IPS-18c (cell line): ENCODE measurements around the gene ARHGAP11A.

Experiments
- H3K4me3 ChIP-seq: 2 replicates; pipeline ENCODE4 v1.7.0; 2013; ENCODE audit warnings: low read depth, mild to moderate bottlenecking, low read length, moderate library complexity; ENCODE audit not compliant: insufficient read depth
- H3K9me3 ChIP-seq: one replicate; pipeline ENCODE4 v1.6.1; 2013; ENCODE audit warnings: mild to moderate bottlenecking, low read length, moderate library complexity; ENCODE audit not compliant: control insufficient read depth, insufficient read depth

ARHGAP11A gene

GRCh38 chr15:32651229-32651837 lies 36.0 kb downstream of the ARHGAP11A start:
- Histone ChIP-seq H3K9me3 (no peaks in the 10 kb centered on the region), H3K4me3 (no peak overlapping the region)

- Histone ChIP-seq H3K9me3 (no peaks in the 10 kb centered on the region), H3K4me3 (no peak overlapping the region)
Observed at GRCh38 chr15:32652178-32652577, 36.9 kb downstream of the ARHGAP11A start.

GRCh38 chr15:32656091-32656490 lies 40.8 kb downstream of the ARHGAP11A start:
- no peaks in the 10 kb centered on the region for H3K9me3 ChIP-seq

GRCh38 chr15:32656496-32656895 lies 41.2 kb downstream of the ARHGAP11A start:
- Histone ChIP-seq H3K4me3 (no peak overlapping the region), H3K9me3 (no peaks in the 10 kb centered on the region)

More at GRCh38 chr15:32656091-32656490, 40.8 kb downstream of the ARHGAP11A start:
- no peak overlapping the region for H3K4me3 ChIP-seq

GRCh38 chr15:32657198-32657883 lies 42.0 kb downstream of the ARHGAP11A start:
- Histone ChIP-seq H3K9me3 (no peaks in the 10 kb centered on the region), H3K4me3 (no peak overlapping the region)

- no peak overlapping the region for H3K4me3 ChIP-seq
- H3K9me3 ChIP-seq = no peaks in the 10 kb centered on the region
Observed at GRCh38 chr15:32657941-32658340, 42.6 kb downstream of the ARHGAP11A start.

- H3K9me3 ChIP-seq = no peaks in the 10 kb centered on the region
- no peak overlapping the region for H3K4me3 ChIP-seq
Observed at GRCh38 chr15:32659340-32660155, 44.2 kb downstream of the ARHGAP11A start.

- H3K4me3 ChIP-seq = no peak overlapping the region; the same call in 1 of the 2 replicates
- no peaks in the 10 kb centered on the region for H3K9me3 ChIP-seq
Observed at GRCh38 chr15:32663671-32664070, 48.4 kb downstream of the ARHGAP11A start.

- no peak overlapping the region for H3K4me3 ChIP-seq
- H3K9me3 ChIP-seq = no peaks in the 10 kb centered on the region
Observed at GRCh38 chr15:32664796-32665195, 49.5 kb downstream of the ARHGAP11A start.

- H3K4me3 ChIP-seq = no peak overlapping the region
- no peaks in the 10 kb centered on the region for H3K9me3 ChIP-seq
Observed at GRCh38 chr15:32667321-32667720, 52.0 kb downstream of the ARHGAP11A start.

- H3K4me3 ChIP-seq = no peak overlapping the region
- H3K9me3 ChIP-seq = no peaks in the 10 kb centered on the region
Observed at GRCh38 chr15:32668942-32669341, 53.6 kb downstream of the ARHGAP11A start.

GRCh38 chr15:32669896-32670611 lies 54.8 kb downstream of the ARHGAP11A start:
- H3K4me3 ChIP-seq = no peak overlapping the region
- H3K9me3 ChIP-seq = no peaks in the 10 kb centered on the region

GRCh38 chr15:32670623-32671022 lies 55.3 kb downstream of the ARHGAP11A start:
- no peak overlapping the region for H3K4me3 ChIP-seq
- H3K9me3 ChIP-seq = no peaks in the 10 kb centered on the region

- H3K4me3 ChIP-seq = no peak overlapping the region; the same call in 1 of the 2 replicates
Observed at GRCh38 chr15:32671339-32672325, 56.3 kb downstream of the ARHGAP11A start.

GRCh38 chr15:32674681-32675080 lies 59.4 kb downstream of the ARHGAP11A start:
- no peak overlapping the region for H3K4me3 ChIP-seq
- H3K9me3 ChIP-seq = no peaks in the 10 kb centered on the region

More at GRCh38 chr15:32671339-32672325, 56.3 kb downstream of the ARHGAP11A start:
- no peaks in the 10 kb centered on the region for H3K9me3 ChIP-seq

GRCh38 chr15:32675466-32675865 lies 60.2 kb downstream of the ARHGAP11A start:
- Histone ChIP-seq H3K4me3 (no peak overlapping the region), H3K9me3 (no peaks in the 10 kb centered on the region)
